HCT116 (cell line): ENCODE data around the gene MYO1E. TPM values are rescaled to one million over a fixed set of nuclear protein-coding genes. Genes with fewer than 3 reads are reported as not detected.

Experiments used
- ATAC-seq: fragments of 200-7000 bp; cut with Tn5 transposase; 2 replicates; pipeline ENCODE4 v1.9.1; 2020; ENCODE audit warnings: mild to moderate bottlenecking, moderate library complexity
- BruUV-seq: library from RNA; stranded (reverse); fragments of 400-500 nt; replicated peaks from 2 replicates; lab custom pipeline; 2021; lab: Mats Ljungman, UMichigan
- CTCF ChIA-PET: fragments of 300-600 bp; sonication (Branson Sonifier 250); formaldehyde crosslinking; loops from one replicate; lab custom pipeline; 2021; ENCODE audit warnings: antibody characterized with exemption; lab: Charles Lee
- POLR2A ChIA-PET: fragments of 300-600, 350-600 bp; sonication (Branson Sonifier 250); formaldehyde crosslinking; loops from one replicate; lab custom pipeline; 2021; ENCODE audit warnings: antibody characterized with exemption; lab: Charles Lee
- RAD21 ChIA-PET, 2 experiments: fragments of 300-600 bp; sonication (Branson Sonifier 250); formaldehyde crosslinking; loops; one replicate each; lab custom pipeline; 2023; ENCODE audit warnings: low total read pairs in 2 of 2; ENCODE audit not compliant: uncharacterized antibody in 2 of 2, unreplicated experiment in 2 of 2, low non-redundant PET in 1 of 2; lab: Charles Lee
- DNase-seq: peaks from one replicate; pipeline ENCODE4 v3.0.0-alpha.2; 2010; ENCODE audit warnings: low read depth, low spot score
- H2AFZ ChIP-seq: fragments of 200-600 bp; shearing (Covaris generic), sonication (generic); 2 replicates; pipeline ENCODE4 v1.6.1; 2017; ENCODE audit warnings: low read depth, mixed run types, mixed read lengths, antibody characterized with exemption, low read length; ENCODE audit not compliant: poor library complexity, severe bottlenecking
- H3K27ac ChIP-seq: 2 replicates; pipeline ENCODE4 v1.5.1; 2012; ENCODE audit warnings: low read depth, low read length
- H3K27me3 ChIP-seq: fragments of 200-600 bp; sonication (generic); 2 replicates; pipeline ENCODE4 v1.6.1; 2016; ENCODE audit warnings: mixed run types, low read length, mixed read lengths; ENCODE audit not compliant: insufficient read depth
- H3K36me3 ChIP-seq, 2 experiments: fragments of 200-500 bp in 1 of 2; fragments of 200-600 bp in 1 of 2; sonication (Bioruptor generic) in 1 of 2; sonication (generic) in 1 of 2; 2 replicates each; pipeline versions ENCODE4 v1.5.1 to v1.6.1; 2014 to 2016; ENCODE audit warnings: low read length in 2 of 2, inconsistent platforms in 1 of 2, mixed read lengths in 1 of 2, mixed run types in 1 of 2; ENCODE audit not compliant: insufficient read depth in 2 of 2, control insufficient read depth in 1 of 2
- H3K4me1 ChIP-seq, 2 experiments: fragments of 200-600 bp in 1 of 2; sonication (generic) in 1 of 2; 2 replicates each; pipeline versions ENCODE4 v1.5.1 to v1.6.1; 2012 to 2017; ENCODE audit warnings: low read length in 2 of 2, inconsistent platforms in 1 of 2, mild to moderate bottlenecking in 1 of 2, mixed read lengths in 1 of 2, mixed run types in 1 of 2, moderate library complexity in 1 of 2; ENCODE audit not compliant: insufficient read depth in 2 of 2, control insufficient read depth in 1 of 2
- H3K4me2 ChIP-seq: fragments of 200-600 bp; sonication (generic); 2 replicates; pipeline ENCODE4 v1.6.1; 2017; ENCODE audit warnings: mixed run types, low read length, mixed read lengths
- H3K4me3 ChIP-seq, 2 experiments: fragments of 200-600 bp in 1 of 2; sonication (generic) in 1 of 2; replicated peaks in 1 of 2; 2 replicates each; pipeline ENCODE4 v1.5.1; 2011 to 2016; ENCODE audit warnings: low read length in 2 of 2, control low read depth in 1 of 2, low read depth in 1 of 2, mild to moderate bottlenecking in 1 of 2, mixed read lengths in 1 of 2, mixed run types in 1 of 2
- H3K79me2 ChIP-seq: fragments of 200-600 bp; sonication (generic); 2 replicates; pipeline ENCODE4 v1.6.1; 2017; ENCODE audit warnings: mild to moderate bottlenecking, mixed run types, low read length, moderate library complexity, mixed read lengths; ENCODE audit not compliant: insufficient read depth
- H3K9ac ChIP-seq: fragments of 200-600 bp; sonication (generic); 2 replicates; pipeline ENCODE4 v1.6.1; 2016; ENCODE audit warnings: low read length, mixed read lengths
- H3K9me2 ChIP-seq: fragments of 200-600 bp; sonication (generic), shearing (Covaris generic); 2 replicates; pipeline ENCODE4 v1.6.1; 2017; ENCODE audit warnings: mixed run types, mild to moderate bottlenecking, moderate library complexity; ENCODE audit not compliant: insufficient read depth
- H3K9me3 ChIP-seq, 2 experiments: fragments of 200-500 bp in 1 of 2; fragments of 200-600 bp in 1 of 2; sonication (Bioruptor generic) in 1 of 2; sonication (generic) in 1 of 2; 2 replicates each; pipeline ENCODE4 v1.6.1; 2014 to 2017; ENCODE audit warnings: low read length in 2 of 2, mixed read lengths in 2 of 2, inconsistent platforms in 1 of 2, low read depth in 1 of 2, mild to moderate bottlenecking in 1 of 2, mixed run types in 1 of 2, moderate library complexity in 1 of 2; ENCODE audit not compliant: control insufficient read depth in 1 of 2, insufficient read depth in 1 of 2
- H4K20me1 ChIP-seq: fragments of 200-600 bp; sonication (generic), shearing (Covaris generic); 2 replicates; pipeline ENCODE4 v1.6.1; 2017; ENCODE audit warnings: mixed run types, mild to moderate bottlenecking, moderate library complexity; ENCODE audit not compliant: insufficient read depth
- CBX3 ChIP-seq: IDR thresholded peaks from 2 replicates; pipeline ENCODE4 v1.6.1; 2012; ENCODE audit warnings: low read depth
- EGR1 ChIP-seq: IDR thresholded peaks from 2 replicates; pipeline ENCODE4 v1.6.1; 2012; ENCODE audit warnings: low read depth
- ELF1 ChIP-seq: IDR thresholded peaks from 2 replicates; pipeline ENCODE4 v1.6.1; 2012; ENCODE audit warnings: low read depth, borderline replicate concordance
- EZH2 ChIP-seq: fragments of 200-600 bp; sonication (generic); IDR thresholded peaks from 2 replicates; pipeline ENCODE4 v1.6.1; 2017; ENCODE audit warnings: antibody characterized with exemption, mixed run types
- EZH2phosphoT487 ChIP-seq: fragments of 200-600 bp; IDR thresholded peaks from 2 replicates; pipeline ENCODE4 v1.6.1; 2018; ENCODE audit warnings: antibody characterized with exemption, borderline replicate concordance
- JUND ChIP-seq: IDR thresholded peaks from 2 replicates; pipeline ENCODE4 v1.6.1; 2012
- POLR2A ChIP-seq: IDR thresholded peaks from 2 replicates; pipeline ENCODE4 v1.7.0; 2011; ENCODE audit warnings: borderline replicate concordance; ENCODE audit not compliant: insufficient read depth, insufficient read length; ENCODE audit errors: extremely low read depth
- POLR2AphosphoS5 ChIP-seq: IDR thresholded peaks from 2 replicates; pipeline ENCODE4 v1.6.1; 2011; ENCODE audit warnings: mild to moderate bottlenecking, low read depth, low read length, moderate library complexity
- RAD21 ChIP-seq: IDR thresholded peaks from 2 replicates; pipeline ENCODE4 v1.6.1; 2012; ENCODE audit warnings: low read depth, mild to moderate bottlenecking
- REST ChIP-seq: IDR thresholded peaks from 2 replicates; pipeline ENCODE4 v1.6.1; 2012; ENCODE audit warnings: low read depth
- SIN3A ChIP-seq: IDR thresholded peaks from 2 replicates; pipeline ENCODE4 v1.6.1; 2012; ENCODE audit warnings: low read depth
- SP1 ChIP-seq: IDR thresholded peaks from 2 replicates; pipeline ENCODE4 v1.6.1; 2012; ENCODE audit warnings: low read depth
- ZFX ChIP-seq: fragments of 450-650 bp; IDR thresholded peaks from 2 replicates; pipeline ENCODE4 v1.6.1; 2017
- intact Hi-C: fragments of 100-400 bp; cut with micrococcal nuclease; formaldehyde crosslinking; loops from 2 replicates; pipeline ENCODE4 v1.10.0; 2022
- total RNA-seq: library from RNA; stranded (reverse); gene quantifications from one replicate; pipeline ENCODE4 v1.2.1, GENCODE V29; 2021; ENCODE audit not compliant: unreplicated experiment
- TF ChIP-seq, protein P1 (sequence below): IDR thresholded peaks from 2 replicates; pipeline ENCODE4 v1.6.1; 2012
- TF ChIP-seq, protein P2 (sequence below): IDR thresholded peaks from 2 replicates; pipeline ENCODE4 v1.6.1; 2011; ENCODE audit warnings: mild to moderate bottlenecking, low read length, moderate library complexity; ENCODE audit not compliant: insufficient replicate concordance; ENCODE audit errors: extremely low read depth

MYO1E gene
- total RNA-seq, 1 experiment from 2014 or later, result 182 TPM

GRCh38 chr15:59306520-59307164 is 66.0 kb downstream of the MYO1E start:
- H3K4me3 ChIP-seq, result no peak overlapping the region
- H3K36me3 ChIP-seq, result no peaks in the 10 kb centered on the region
- H3K27me3 ChIP-seq, result no peaks in the 10 kb centered on the region
- peaks cover 31 to 74% of the 10 kb centered on the region in 2 experiments for H3K4me1 ChIP-seq
- intact Hi-C loops, result no loop called here
- ChIA-PET CTCF (no interaction called here), RAD21 (no interaction called here), POLR2A (interaction anchor here (1.2 kb wide), 1 partner anchor 66 kb away, joined by 4 read pairs; the partner anchor contains the start of gene MYO1E)
- DNase-seq (no peak), ATAC-seq (no peak)
- no peak overlapping the region for H3K9ac ChIP-seq
- TF ChIP-seq RAD21, result no peak
- H4K20me1 ChIP-seq, result no peaks in the 10 kb centered on the region
- no peaks in the 10 kb centered on the region for H3K9me3 ChIP-seq
- no peaks in the 10 kb centered on the region for H3K9me2 ChIP-seq
- 0 out of 2 replicates have a peak overlapping the region, but pooled peaks have one; percentile 3 for H3K4me2 ChIP-seq
- H3K27ac ChIP-seq, result no peak overlapping the region
- H2AFZ ChIP-seq, result no peak overlapping the region
- BruUV-seq, result no TSS peak
- peaks cover 56% of the 10 kb centered on the region for H3K79me2 ChIP-seq

DNA sequence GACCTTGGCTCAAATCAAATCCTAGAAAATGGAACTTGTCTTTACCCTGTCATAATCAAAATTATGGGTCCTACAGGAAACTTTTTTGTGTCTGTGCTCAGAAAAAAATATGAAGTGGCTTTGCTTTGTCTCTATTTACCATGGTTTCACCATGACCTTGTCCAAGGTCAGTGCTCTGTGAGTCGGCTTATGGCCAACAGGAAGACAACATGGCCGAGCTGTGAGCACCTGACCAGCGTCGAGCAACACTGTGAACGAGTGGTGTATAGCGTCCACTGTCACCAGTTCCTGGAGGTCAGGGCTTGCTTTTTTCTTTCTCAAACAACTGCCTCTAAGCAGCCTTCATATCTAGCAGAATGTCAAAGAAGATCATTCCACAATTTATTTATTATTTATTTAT is 67.9 kb downstream of the MYO1E start:
- POLR2A ChIA-PET, result interaction anchor here (0.6 to 1.2 kb wide), 2 partner anchors 68 to 288 kb away, joined by 5 read pairs; partner anchors contain the start of gene MYO1E
- RAD21 ChIA-PET, result no interaction called here
- intact Hi-C loops, result loop anchor here (2.0 kb wide), 1 partner anchor 68 kb away; the partner anchor contains the start of gene MYO1E
- no peak for ATAC-seq
- no peaks in the 10 kb centered on the region for H3K27me3 ChIP-seq
- H3K9me2 ChIP-seq, result no peaks in the 10 kb centered on the region
- peak overlapping the region; percentile 48 for H3K9ac ChIP-seq
- H3K79me2 ChIP-seq, result peaks cover 52% of the 10 kb centered on the region
- no peak overlapping the region for H3K27ac ChIP-seq
- CTCF ChIA-PET, result no interaction called here
- H4K20me1 ChIP-seq, result no peaks in the 10 kb centered on the region
- H3K4me3 ChIP-seq, result peak overlapping the region in 1 of 2 experiments; percentile 34; a peak in 2 of 4 replicates
- H3K9me3 ChIP-seq, result no peaks in the 10 kb centered on the region
- peak overlapping the region; percentile 76 for H3K4me2 ChIP-seq
- BruUV-seq, result no TSS peak
- H3K4me1 ChIP-seq, result peaks cover 48 to 85% of the 10 kb centered on the region in 2 experiments
- H2AFZ ChIP-seq, result no peak overlapping the region
- DNase-seq, result no peak
- no peaks in the 10 kb centered on the region for H3K36me3 ChIP-seq
- TF ChIP-seq SP1, result no peak
- TF ChIP-seq, protein P1, sequence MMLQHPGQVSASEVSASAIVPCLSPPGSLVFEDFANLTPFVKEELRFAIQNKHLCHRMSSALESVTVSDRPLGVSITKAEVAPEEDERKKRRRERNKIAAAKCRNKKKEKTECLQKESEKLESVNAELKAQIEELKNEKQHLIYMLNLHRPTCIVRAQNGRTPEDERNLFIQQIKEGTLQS, result no peak
- TF ChIP-seq POLR2A, result no peak
- no peak for TF ChIP-seq JUND
- no peak for TF ChIP-seq SIN3A
- no peak for TF ChIP-seq CBX3
- no peak for TF ChIP-seq EGR1
- TF ChIP-seq POLR2AphosphoS5, result no peak
- TF ChIP-seq RAD21, result no peak
- no peak for TF ChIP-seq REST
- TF ChIP-seq EZH2, result no peak
- no peak for TF ChIP-seq ZFX
- TF ChIP-seq, protein P2, sequence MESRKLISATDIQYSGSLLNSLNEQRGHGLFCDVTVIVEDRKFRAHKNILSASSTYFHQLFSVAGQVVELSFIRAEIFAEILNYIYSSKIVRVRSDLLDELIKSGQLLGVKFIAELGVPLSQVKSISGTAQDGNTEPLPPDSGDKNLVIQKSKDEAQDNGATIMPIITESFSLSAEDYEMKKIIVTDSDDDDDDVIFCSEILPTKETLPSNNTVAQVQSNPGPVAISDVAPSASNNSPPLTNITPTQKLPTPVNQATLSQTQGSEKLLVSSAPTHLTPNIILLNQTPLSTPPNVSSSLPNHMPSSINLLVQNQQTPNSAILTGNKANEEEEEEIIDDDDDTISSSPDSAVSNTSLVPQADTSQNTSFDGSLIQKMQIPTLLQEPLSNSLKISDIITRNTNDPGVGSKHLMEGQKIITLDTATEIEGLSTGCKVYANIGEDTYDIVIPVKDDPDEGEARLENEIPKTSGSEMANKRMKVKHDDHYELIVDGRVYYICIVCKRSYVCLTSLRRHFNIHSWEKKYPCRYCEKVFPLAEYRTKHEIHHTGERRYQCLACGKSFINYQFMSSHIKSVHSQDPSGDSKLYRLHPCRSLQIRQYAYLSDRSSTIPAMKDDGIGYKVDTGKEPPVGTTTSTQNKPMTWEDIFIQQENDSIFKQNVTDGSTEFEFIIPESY, result no peak
- TF ChIP-seq EZH2phosphoT487, result no peak
- no peak for TF ChIP-seq ELF1
